Endothelial cell of umbilical vein (primary cell): ENCODE results near the gene STAT2. TPM values are rescaled to one million over a fixed set of nuclear protein-coding genes. Genes with fewer than 3 reads are reported as not detected.
"Not testable (repeated sequence)": the region's sequence is repeated elsewhere in the genome, so short reads cannot be mapped to it uniquely, and the experiment has no call there.

Source experiments
- BruUV-seq: library from RNA; stranded (reverse); fragments of 400-500 nt; replicated peaks from 2 replicates; lab custom pipeline; 2021; lab: Mats Ljungman, UMichigan
- CTCF ChIA-PET: fragments of 300-600, 350-600 bp; sonication (Branson Sonifier 250); formaldehyde crosslinking; loops from one replicate; lab custom pipeline; 2021; ENCODE audit warnings: antibody characterized with exemption, inconsistent platforms; lab: Charles Lee
- POLR2A ChIA-PET: fragments of 300-600, 350-600 bp; sonication (Branson Sonifier 250); formaldehyde crosslinking; loops from one replicate; lab custom pipeline; 2021; ENCODE audit warnings: antibody characterized with exemption, inconsistent platforms; lab: Charles Lee
- DNase-seq: peaks from one replicate; pipeline ENCODE4 v3.0.0-alpha.2; 2011; ENCODE audit warnings: low read depth, low spot score
- FAIRE-seq: peaks from 2 replicates; lab custom pipeline; 2011; peaks lifted over from hg19 to GRCh38; lab: Jason Lieb, UNC
- H2AFZ ChIP-seq: 2 replicates; pipeline ENCODE4 v1.6.0; 2012; ENCODE audit warnings: low read depth, low read length, control low read depth, inconsistent platforms
- H3K27ac ChIP-seq: 2 replicates; pipeline ENCODE4 v1.5.1; 2011; ENCODE audit warnings: low read depth, mild to moderate bottlenecking, control low read depth, low read length, moderate library complexity; ENCODE audit not compliant: insufficient read depth
- H3K27me3 ChIP-seq, 2 experiments: 2 replicates each; pipeline versions ENCODE4 v1.6.0 to v1.6.1; 2011; ENCODE audit warnings: low read length in 2 of 2, mixed read lengths in 1 of 2; ENCODE audit not compliant: control insufficient read depth in 2 of 2, insufficient read depth in 2 of 2
- H3K36me3 ChIP-seq, 2 experiments: 2 replicates in 1 of 2; 3 replicates in 1 of 2; pipeline ENCODE4 v1.5.1; 2011; ENCODE audit warnings: low read length in 2 of 2, mild to moderate bottlenecking in 1 of 2, moderate library complexity in 1 of 2; ENCODE audit not compliant: control insufficient read depth in 2 of 2, insufficient read depth in 2 of 2; ENCODE audit errors: extremely low read depth in 1 of 2
- H3K4me1 ChIP-seq: 3 replicates; pipeline ENCODE4 v1.5.1; 2011; ENCODE audit warnings: mild to moderate bottlenecking, low read length; ENCODE audit not compliant: control insufficient read depth, insufficient read depth; ENCODE audit errors: extremely low read depth
- H3K4me2 ChIP-seq: 2 replicates; pipeline ENCODE4 v1.6.1; 2011; ENCODE audit warnings: low read length, control low read depth, mixed read lengths; ENCODE audit not compliant: insufficient read depth
- H3K4me3 ChIP-seq, 3 experiments: fragments of 200-600 bp in 1 of 3; sonication (generic), shearing (Covaris generic) in 1 of 3; replicated peaks in 1 of 3; 2 replicates each; pipeline ENCODE4 v1.5.1; 2011 to 2016; ENCODE audit warnings: control low read depth in 3 of 3, low read length in 3 of 3, mild to moderate bottlenecking in 2 of 3, inconsistent platforms in 1 of 3, low read depth in 1 of 3, moderate library complexity in 1 of 3; ENCODE audit not compliant: insufficient read depth in 1 of 3
- H3K79me2 ChIP-seq: 2 replicates; pipeline ENCODE4 v1.6.0; 2012; ENCODE audit warnings: low read length, inconsistent platforms; ENCODE audit not compliant: control insufficient read depth, insufficient read depth
- H3K9ac ChIP-seq: replicated peaks from 2 replicates; pipeline ENCODE3; 2011; ENCODE audit warnings: low read length, control low read depth; ENCODE audit not compliant: insufficient read depth; ENCODE audit errors: extremely low read depth
- H3K9me1 ChIP-seq: replicated peaks from 3 replicates; pipeline ENCODE4 v1.6.0; 2011; ENCODE audit warnings: mild to moderate bottlenecking, low read length; ENCODE audit not compliant: control insufficient read depth, insufficient read depth; ENCODE audit errors: extremely low read depth
- H3K9me3 ChIP-seq: replicated peaks from 2 replicates; pipeline ENCODE4 v1.5.1; 2012; ENCODE audit warnings: low read length, inconsistent platforms; ENCODE audit not compliant: control insufficient read depth, insufficient read depth
- H4K20me1 ChIP-seq: replicated peaks from 2 replicates; pipeline ENCODE3; 2011; ENCODE audit warnings: mild to moderate bottlenecking, low read length; ENCODE audit not compliant: control insufficient read depth, insufficient read depth; ENCODE audit errors: extremely low read depth
- GATA2 ChIP-seq: IDR thresholded peaks from 2 replicates; pipeline ENCODE4 v1.7.0; 2011; ENCODE audit warnings: low read depth, mild to moderate bottlenecking, moderate library complexity, mixed read lengths, low read length; ENCODE audit not compliant: insufficient read length, insufficient read depth
- dilution Hi-C: fragments of 300-500 bp; cut with MboI; formaldehyde crosslinking; loops from one replicate; pipeline ENCODE4 v1.15.0; 2019; ENCODE audit warnings: low sequenced_read_pairs; ENCODE audit not compliant: extremely low pct_ligation_motif_present
- intact Hi-C: fragments of 100-400 bp; cut with micrococcal nuclease; formaldehyde crosslinking; loops from one replicate; pipeline ENCODE4 v1.10.0; 2022
- polyA plus RNA-seq, 4 experiments: library from polyadenylated mRNA; depleted of rRNA in 3 of 4; stranded (reverse) in 3 of 4; unstranded in 1 of 4; fragments of >200 nt; gene quantifications; 2 replicates each; pipeline versions ENCODE4 v1.2.1 to v1.2.3, GENCODE V29; 2011 to 2012; ENCODE audit warnings: missing spikeins in 1 of 4
- total RNA-seq: library from RNA; stranded (reverse); gene quantifications from 2 replicates; pipeline ENCODE4 v1.2.3, GENCODE V29; 2021

STAT2 gene
- total and polyA plus RNA-seq, 2 donors (not counting 3 experiments of a cell fraction or from before 2014, with no cell fraction given): 62.8 to 66.5 TPM

DNA sequence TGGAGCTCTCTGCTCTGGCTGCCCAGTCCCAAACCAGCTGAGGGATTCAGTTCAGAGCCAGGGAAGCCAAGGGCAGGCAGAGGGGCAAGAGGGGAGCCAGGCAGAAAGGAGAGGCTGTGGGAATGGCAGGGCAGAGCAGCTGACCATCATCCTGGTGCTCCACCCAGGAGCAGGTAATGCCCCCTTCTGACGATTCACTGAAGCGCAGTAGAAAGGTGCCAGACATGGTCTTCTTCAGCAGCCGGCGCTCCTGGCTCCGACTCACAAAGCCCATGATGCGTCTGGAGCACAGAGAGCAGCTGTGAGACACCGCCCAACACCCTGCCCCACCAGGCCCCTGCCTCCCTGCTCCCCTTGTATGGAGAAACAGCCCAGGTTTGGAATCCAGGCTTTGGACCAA is 13.2 kb downstream of the STAT2 start:
- Histone ChIP-seq H4K20me1 (no peaks in the 10 kb centered on the region), H3K4me3 (no peak overlapping the region), H3K4me2 (no peak overlapping the region), H3K9ac (no peak overlapping the region), H3K27me3 (no peaks in the 10 kb centered on the region), H3K9me3 (no peaks in the 10 kb centered on the region), H3K27ac (no peak overlapping the region), H2AFZ (no peak overlapping the region), H3K36me3 (peaks cover 28 to 57% of the 10 kb centered on the region in 2 experiments), H3K79me2 (no peaks in the 10 kb centered on the region), H3K4me1 (no peaks in the 10 kb centered on the region), H3K9me1 (no peaks in the 10 kb centered on the region)
- FAIRE-seq (no peak), DNase-seq (no peak)
- CTCF ChIA-PET: interaction anchor here (0.7 to 1.0 kb wide), 2 partner anchors 11 to 117 kb away, joined by 3 to 4 read pairs; no protein-coding TSS in a partner anchor
- BruUV-seq: no TSS peak
- TF ChIP-seq GATA2: no peak
- intact Hi-C loops: no loop called here
- dilution Hi-C loops: loop anchor here (10.0 kb wide), 1 partner anchor 58 kb away; no protein-coding TSS in a partner anchor
- POLR2A ChIA-PET: interaction anchor here (0.6 kb wide), 1 partner anchor 99 kb away, joined by 4 read pairs; no protein-coding TSS in a partner anchor

- dilution Hi-C loops: loop anchor here (10.0 kb wide), 1 partner anchor 63 kb away; no protein-coding TSS in a partner anchor
- CTCF ChIA-PET: interaction anchor here (0.9 to 1.7 kb wide), 3 partner anchors 18 to 122 kb away, joined by 3 read pairs; partner anchors contain the start of gene STAT2
Observed at GRCh38 chr12:56342290-56342689, 17.6 kb downstream of the STAT2 start.

More at GRCh38 chr12:56342290-56342689, 17.6 kb downstream of the STAT2 start:
- H3K9ac ChIP-seq, H2AFZ ChIP-seq, H3K4me2 ChIP-seq, FAIRE-seq, H3K79me2 ChIP-seq, intact Hi-C loops, POLR2A ChIA-PET, BruUV-seq, H3K9me3 ChIP-seq, H3K27me3 ChIP-seq, H3K4me1 ChIP-seq, H4K20me1 ChIP-seq, H3K4me3 ChIP-seq, H3K9me1 ChIP-seq, H3K27ac ChIP-seq, DNase-seq: not testable (repeated sequence)
- H3K36me3 ChIP-seq: peaks cover 12 to 33% of the 10 kb centered on the region in 2 experiments
